Breast epithelium (tissue), 3 donors: ENCODE results near the gene LCP2.

ENCODE experiments used
- POLR2AphosphoS5 ChIP-seq, 3 donors: sonication (generic); formaldehyde crosslinking; IDR thresholded peaks; one replicate each; pipeline ENCODE4 v1.6.1; 2017; ENCODE audit warnings: antibody characterized with exemption in 3 of 3
- TF ChIP-seq, protein P1 (sequence below), 3 donors: fragments of 450-650 bp; IDR thresholded peaks; one replicate each; pipeline ENCODE4 v1.5.1; 2016 to 2017; ENCODE audit warnings: antibody characterized with exemption in 3 of 3, mild to moderate bottlenecking in 3 of 3, moderate library complexity in 3 of 3

DNA sequence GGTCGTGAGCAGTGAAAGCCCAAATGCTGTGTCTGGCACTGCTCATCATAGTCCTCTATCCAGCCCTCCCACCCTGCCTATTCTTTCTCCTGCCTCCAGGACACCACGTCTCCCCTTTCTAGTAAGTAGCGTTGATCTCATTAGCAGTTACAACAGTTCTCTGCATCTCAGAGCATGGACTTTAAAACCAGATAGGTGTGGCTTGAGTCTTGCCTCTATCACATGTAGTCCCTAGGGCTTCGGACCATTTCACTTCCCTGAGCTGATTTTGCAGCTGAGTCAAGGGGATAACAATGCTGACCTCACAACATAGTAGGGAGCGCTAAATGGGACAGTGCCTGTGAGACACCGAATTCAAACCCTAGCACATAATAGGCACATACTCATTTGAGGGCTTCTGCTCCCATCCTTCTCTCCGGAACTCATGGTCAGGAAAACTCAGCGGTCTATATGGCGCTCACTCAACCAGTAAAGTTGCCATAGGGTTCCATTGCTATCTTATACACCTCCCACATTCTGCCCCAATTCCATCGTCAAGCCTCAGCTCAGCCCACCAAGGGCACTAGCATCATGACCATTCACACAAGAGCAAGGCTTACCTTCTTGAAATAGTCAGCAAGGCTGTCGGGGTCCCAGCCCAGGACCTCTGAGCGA is 515 bp downstream of the LCP2 start:
- TF ChIP-seq, protein P1, sequence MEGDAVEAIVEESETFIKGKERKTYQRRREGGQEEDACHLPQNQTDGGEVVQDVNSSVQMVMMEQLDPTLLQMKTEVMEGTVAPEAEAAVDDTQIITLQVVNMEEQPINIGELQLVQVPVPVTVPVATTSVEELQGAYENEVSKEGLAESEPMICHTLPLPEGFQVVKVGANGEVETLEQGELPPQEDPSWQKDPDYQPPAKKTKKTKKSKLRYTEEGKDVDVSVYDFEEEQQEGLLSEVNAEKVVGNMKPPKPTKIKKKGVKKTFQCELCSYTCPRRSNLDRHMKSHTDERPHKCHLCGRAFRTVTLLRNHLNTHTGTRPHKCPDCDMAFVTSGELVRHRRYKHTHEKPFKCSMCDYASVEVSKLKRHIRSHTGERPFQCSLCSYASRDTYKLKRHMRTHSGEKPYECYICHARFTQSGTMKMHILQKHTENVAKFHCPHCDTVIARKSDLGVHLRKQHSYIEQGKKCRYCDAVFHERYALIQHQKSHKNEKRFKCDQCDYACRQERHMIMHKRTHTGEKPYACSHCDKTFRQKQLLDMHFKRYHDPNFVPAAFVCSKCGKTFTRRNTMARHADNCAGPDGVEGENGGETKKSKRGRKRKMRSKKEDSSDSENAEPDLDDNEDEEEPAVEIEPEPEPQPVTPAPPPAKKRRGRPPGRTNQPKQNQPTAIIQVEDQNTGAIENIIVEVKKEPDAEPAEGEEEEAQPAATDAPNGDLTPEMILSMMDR (IDR thresholded peaks at IDR 0.05): no peak
- no peak for TF ChIP-seq POLR2AphosphoS5 (IDR thresholded peaks at IDR 0.05)
